Sciatic nerve (tissue), 2 donors: Measurements from ENCODE around the gene HHIPL2. TPM values are rescaled to one million over a fixed set of nuclear protein-coding genes. Genes with fewer than 3 reads are reported as not detected.
"Not testable (repeated sequence)": the region's sequence is repeated elsewhere in the genome, so short reads cannot be mapped to it uniquely, and the experiment has no call there.

Source experiments
- ATAC-seq: fragments of 200-7000 bp; cut with Tn5 transposase; one replicate; pipeline ENCODE4 v1.9.1; 2020; ENCODE audit warnings: mild to moderate bottlenecking, moderate library complexity
- DNase-seq: peaks from one replicate; pipeline ENCODE4 v3.0.0-alpha.2; 2020; ENCODE audit warnings: low spot score
- intact Hi-C: fragments of 100-400 bp; cut with DNase I; formaldehyde crosslinking; loops from one replicate; pipeline ENCODE4 v1.14.2; 2022
- total RNA-seq: library from RNA; stranded (reverse); fragmentation: NEBNext Ultra II Directional; extraction: Animal tissue kit (Norgen Biotek cat#: 25700); gene quantifications from one replicate; pipeline ENCODE4 v1.2.1, GENCODE V29; 2021
- donor health status: DM: no; HTN: no; CAD: no.
- donor health status: DM: no; HTN: no; CAD: no.

The HHIPL2 gene
- total RNA-seq, 1 donor from 2014 or later: 0.80 TPM

- intact Hi-C loops: no loop called here
- ATAC-seq (no peak), DNase-seq (no peak)
Measured at GRCh38 chr1:222546091-222546490, 1.8 kb downstream of the HHIPL2 start.

- intact Hi-C loops: no loop called here
- ATAC-seq (no peak), DNase-seq (no peak)
Measured at GRCh38 chr1:222543817-222544216, 4.1 kb downstream of the HHIPL2 start.

- ATAC-seq (no peak), DNase-seq (no peak)
- intact Hi-C loops: no loop called here
Measured at GRCh38 chr1:222540598-222540995, 7.3 kb downstream of the HHIPL2 start.

GRCh38 chr1:222539951-222540597 lies 7.8 kb downstream of the HHIPL2 start:
- ATAC-seq (no peak), DNase-seq (no peak)
- intact Hi-C loops: no loop called here

- DNase-seq (no peak), ATAC-seq (no peak)
- intact Hi-C loops: no loop called here
Measured at GRCh38 chr1:222535455-222535854, 12.4 kb downstream of the HHIPL2 start.

- intact Hi-C loops: no loop called here
- no peak for ATAC-seq
- DNase-seq: no peak
Measured at GRCh38 chr1:222530852-222531251, 17.1 kb downstream of the HHIPL2 start.

GRCh38 chr1:222529916-222530315 lies 18.0 kb downstream of the HHIPL2 start:
- ATAC-seq (no peak), DNase-seq (no peak)
- intact Hi-C loops: no loop called here

GRCh38 chr1:222529181-222529580 lies 18.7 kb downstream of the HHIPL2 start:
- DNase-seq (no peak), ATAC-seq (no peak)
- intact Hi-C loops: no loop called here

- ATAC-seq (no peak), DNase-seq (no peak)
- intact Hi-C loops: no loop called here
Measured at GRCh38 chr1:222525951-222526350, 22.0 kb downstream of the HHIPL2 start.

- intact Hi-C loops: no loop called here
- ATAC-seq (no peak), DNase-seq (no peak)
Measured at GRCh38 chr1:222523852-222524251, 24.1 kb downstream of the HHIPL2 start.

- ATAC-seq: no peak
- intact Hi-C loops: no loop called here
- DNase-seq: no peak
Measured at GRCh38 chr1:222522105-222522915, 25.6 kb downstream of the HHIPL2 start.

- ATAC-seq: no peak
- intact Hi-C loops: no loop called here
Measured at GRCh38 chr1:222521299-222522104, 26.4 kb downstream of the HHIPL2 start.

GRCh38 chr1:222489496-222489895 lies 58.4 kb downstream of the HHIPL2 start:
- ATAC-seq, DNase-seq, intact Hi-C loops: not testable (repeated sequence)

More at GRCh38 chr1:222521299-222522104, 26.4 kb downstream of the HHIPL2 start:
- DNase-seq: no peak

- DNase-seq, intact Hi-C loops, ATAC-seq: not testable (repeated sequence)
Measured at GRCh38 chr1:222487774-222488173, 60.1 kb downstream of the HHIPL2 start.

GRCh38 chr1:222484005-222484404 lies 63.9 kb downstream of the HHIPL2 start:
- intact Hi-C loops, ATAC-seq: not testable (repeated sequence)

GRCh38 chr1:222479567-222479966 lies 68.3 kb downstream of the HHIPL2 start:
- intact Hi-C loops, DNase-seq, ATAC-seq: not testable (repeated sequence)

More at GRCh38 chr1:222484005-222484404, 63.9 kb downstream of the HHIPL2 start:
- DNase-seq: not testable (repeated sequence)

GRCh38 chr1:222476436-222476835 lies 71.5 kb downstream of the HHIPL2 start:
- ATAC-seq, intact Hi-C loops, DNase-seq: not testable (repeated sequence)

GRCh38 chr1:222473717-222474116 lies 74.2 kb downstream of the HHIPL2 start:
- ATAC-seq, intact Hi-C loops, DNase-seq: not testable (repeated sequence)

- ATAC-seq, intact Hi-C loops, DNase-seq: not testable (repeated sequence)
Measured at GRCh38 chr1:222472776-222473540, 74.9 kb downstream of the HHIPL2 start.
